ENCODE results near the gene GDPD2. TPM values are rescaled to one million over a fixed set of nuclear protein-coding genes. Genes with fewer than 3 reads are reported as not detected.
A peak's percentile ranks its signal among the peaks of the same experiment; 100 is the strongest.

Gene GDPD2
- polyA plus RNA-seq, 2 of the 4 experiments (the other 2 are of a cell fraction): 0.04 to 0.12 TPM

DNA sequence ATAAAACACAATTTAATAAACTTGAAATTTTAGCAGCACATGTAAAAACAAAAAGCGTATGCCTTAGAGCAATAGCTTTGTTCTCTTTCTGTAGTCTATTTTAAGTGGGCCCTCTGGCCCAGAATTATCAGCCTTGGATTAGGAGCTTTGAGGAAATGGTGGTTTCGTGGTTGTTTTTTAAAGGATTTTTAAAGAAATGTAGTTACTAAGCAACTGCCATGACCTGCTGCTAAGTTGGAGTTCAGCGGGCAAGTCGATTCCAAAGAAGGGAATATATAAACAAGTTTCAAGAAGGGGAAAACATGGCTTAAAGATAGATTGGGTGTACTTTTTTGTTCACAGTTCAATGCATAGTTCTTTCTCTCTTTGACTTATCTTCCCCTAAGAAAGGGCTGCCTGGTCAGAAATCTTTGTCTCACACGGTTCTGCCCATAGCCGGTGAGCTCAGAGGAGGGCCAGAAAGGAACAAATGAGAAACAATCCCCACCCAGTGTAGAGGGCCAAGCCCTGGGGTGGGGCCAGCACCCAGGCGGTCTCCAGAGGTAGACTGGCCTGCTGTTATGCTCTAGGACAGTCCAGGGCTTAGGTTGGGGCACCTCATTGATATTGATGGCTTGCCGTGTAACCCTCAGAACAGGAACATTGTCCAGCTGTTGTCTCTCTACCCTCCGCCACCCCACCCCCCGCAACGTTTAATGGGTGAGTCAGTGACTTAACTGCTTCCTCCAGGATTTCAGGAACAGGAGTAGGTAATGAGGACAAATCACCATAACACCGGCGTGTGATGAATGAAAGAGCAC lies 54.0 kb downstream of the GDPD2 start:
- ChIA-PET POLR2A (no interaction called here), CTCF (interaction anchor here (0.6 to 1.3 kb wide), 3 partner anchors 16 to 26 kb away, joined by 3 to 4 read pairs (median 3); no protein-coding TSS in a partner anchor)
- H3K4me3 ChIP-seq: 0 out of 3 replicates have a peak overlapping the region, but pooled peaks have one; percentile 11
- H3K4me1 ChIP-seq: peaks cover 46% of the 10 kb centered on the region
- 0 out of 2 replicates have a peak, but pooled peaks have one; percentile 24 for TF ChIP-seq MYC (IDR thresholded peaks at IDR 0.05; ENCODE audit: borderline replicate concordance, low read length)
- TF ChIP-seq FOSL2 (IDR thresholded peaks at IDR 0.05): no peak
- peak; percentile 16; the same call in 1 of the 2 replicates for TF ChIP-seq FOSL2 (CRISPR knock-in tag; IDR thresholded peaks at IDR 0.05)
- TF ChIP-seq RARB (CRISPR knock-in tag; IDR thresholded peaks at IDR 0.05): no peak
- TF ChIP-seq, protein P1, sequence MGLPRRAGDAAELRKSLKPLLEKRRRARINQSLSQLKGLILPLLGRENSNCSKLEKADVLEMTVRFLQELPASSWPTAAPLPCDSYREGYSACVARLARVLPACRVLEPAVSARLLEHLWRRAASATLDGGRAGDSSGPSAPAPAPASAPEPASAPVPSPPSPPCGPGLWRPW (IDR thresholded peaks at IDR 0.05): no peak
- no peak for TF ChIP-seq HOXA7 (CRISPR knock-in tag; IDR thresholded peaks at IDR 0.05)
- no peak for TF ChIP-seq NR3C1 (IDR thresholded peaks at IDR 0.05)
- peak; percentile 77 to 84; a peak in 5 of 6 replicates for ATAC-seq
- 28% methylated on average over 12 of the region's 13 CpGs for WGBS (ENCODE audit: missing lambda C conversion rate)
- DNase-seq (ENCODE audit: low read depth in 1 of 2, low spot score in 1 of 2): peak; percentile 28 to 53
- H3K4me2 ChIP-seq: peak overlapping the region; percentile 71
- peak overlapping the region; percentile 61 to 84 for H3K27ac ChIP-seq
- H3K9me3 ChIP-seq: no peaks in the 10 kb centered on the region
- no peak for FAIRE-seq

DNA sequence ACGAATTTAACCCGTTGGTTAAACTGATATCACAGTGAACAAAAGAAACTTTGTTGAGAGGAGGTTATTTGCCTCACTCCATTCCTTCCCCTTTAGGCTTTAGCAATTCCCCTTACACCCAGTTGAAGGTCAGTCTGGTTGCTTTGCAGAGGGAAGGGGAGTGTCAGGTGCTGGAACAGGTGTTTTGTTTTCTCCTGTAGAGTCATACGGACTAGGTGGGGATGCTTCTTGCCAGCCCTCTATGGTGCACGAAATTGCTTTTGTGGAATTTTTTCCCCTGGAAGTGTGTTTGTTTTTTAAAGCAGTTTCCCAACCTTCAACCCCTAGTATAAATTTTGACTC lies 54.6 kb downstream of the GDPD2 start:
- Histone ChIP-seq H3K4me3 (0 out of 3 replicates have a peak overlapping the region, but pooled peaks have one; percentile 11), H3K9me3 (no peaks in the 10 kb centered on the region), H3K4me2 (peak overlapping the region; percentile 71), H3K27ac (peak overlapping the region; percentile 61 to 84), H3K4me1 (peaks cover 46% of the 10 kb centered on the region)
- DNase-seq (ENCODE audit: low read depth in 1 of 2, low spot score in 1 of 2) (no peak), FAIRE-seq (no peak), ATAC-seq (peak in 1 of 2 experiments; percentile 19; a peak in 3 of 6 replicates)
- TF ChIP-seq, protein P2, sequence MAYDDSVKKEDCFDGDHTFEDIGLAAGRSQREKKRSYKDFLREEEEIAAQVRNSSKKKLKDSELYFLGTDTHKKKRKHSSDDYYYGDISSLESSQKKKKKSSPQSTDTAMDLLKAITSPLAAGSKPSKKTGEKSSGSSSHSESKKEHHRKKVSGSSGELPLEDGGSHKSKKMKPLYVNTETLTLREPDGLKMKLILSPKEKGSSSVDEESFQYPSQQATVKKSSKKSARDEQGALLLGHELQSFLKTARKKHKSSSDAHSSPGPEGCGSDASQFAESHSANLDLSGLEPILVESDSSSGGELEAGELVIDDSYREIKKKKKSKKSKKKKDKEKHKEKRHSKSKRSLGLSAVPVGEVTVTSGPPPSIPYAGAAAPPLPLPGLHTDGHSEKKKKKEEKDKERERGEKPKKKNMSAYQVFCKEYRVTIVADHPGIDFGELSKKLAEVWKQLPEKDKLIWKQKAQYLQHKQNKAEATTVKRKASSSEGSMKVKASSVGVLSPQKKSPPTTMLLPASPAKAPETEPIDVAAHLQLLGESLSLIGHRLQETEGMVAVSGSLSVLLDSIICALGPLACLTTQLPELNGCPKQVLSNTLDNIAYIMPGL (CRISPR knock-in tag; IDR thresholded peaks at IDR 0.05; ENCODE audit: borderline replicate concordance): no peak
- no peak for TF ChIP-seq CBX8 (IDR thresholded peaks at IDR 0.05)
- no peak for TF ChIP-seq SREBF2 (IDR thresholded peaks at IDR 0.05)
- no peak for TF ChIP-seq HEYL (CRISPR knock-in tag; IDR thresholded peaks at IDR 0.05)
- TF ChIP-seq, protein P3, sequence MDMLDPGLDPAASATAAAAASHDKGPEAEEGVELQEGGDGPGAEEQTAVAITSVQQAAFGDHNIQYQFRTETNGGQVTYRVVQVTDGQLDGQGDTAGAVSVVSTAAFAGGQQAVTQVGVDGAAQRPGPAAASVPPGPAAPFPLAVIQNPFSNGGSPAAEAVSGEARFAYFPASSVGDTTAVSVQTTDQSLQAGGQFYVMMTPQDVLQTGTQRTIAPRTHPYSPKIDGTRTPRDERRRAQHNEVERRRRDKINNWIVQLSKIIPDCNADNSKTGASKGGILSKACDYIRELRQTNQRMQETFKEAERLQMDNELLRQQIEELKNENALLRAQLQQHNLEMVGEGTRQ (IDR thresholded peaks at IDR 0.05): no peak
- TF ChIP-seq ESRRA (IDR thresholded peaks at IDR 0.05; ENCODE audit: borderline replicate concordance, low read length): no peak
- no peak for TF ChIP-seq BHLHE40 (IDR thresholded peaks at IDR 0.05; ENCODE audit: low read depth, low read length)
- TF ChIP-seq, protein P1 (IDR thresholded peaks at IDR 0.05): no peak
- no peak for TF ChIP-seq NFE2L2 (conservative IDR thresholded peaks at IDR 0.05; ENCODE audit: low read length)
- TF ChIP-seq, protein P4, sequence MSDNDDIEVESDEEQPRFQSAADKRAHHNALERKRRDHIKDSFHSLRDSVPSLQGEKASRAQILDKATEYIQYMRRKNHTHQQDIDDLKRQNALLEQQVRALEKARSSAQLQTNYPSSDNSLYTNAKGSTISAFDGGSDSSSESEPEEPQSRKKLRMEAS (IDR thresholded peaks at IDR 0.05): no peak
- TF ChIP-seq CEBPB (IDR thresholded peaks at IDR 0.05): no peak
- TF ChIP-seq JUN (IDR thresholded peaks at IDR 0.05): no peak
- TF ChIP-seq FOXS1 (CRISPR knock-in tag; IDR thresholded peaks at IDR 0.05): no peak
- TF ChIP-seq ZC3H11A (IDR thresholded peaks at IDR 0.05): no peak
- TF ChIP-seq RFX5 (IDR thresholded peaks at IDR 0.05): no peak
- TF ChIP-seq EHMT2 (IDR thresholded peaks at IDR 0.05; ENCODE audit: low read depth): no peak
- ChIA-PET CTCF (interaction anchor here (0.6 to 1.3 kb wide), 3 partner anchors 9 to 26 kb away, joined by 3 to 4 read pairs (median 3); no protein-coding TSS in a partner anchor), POLR2A (no interaction called here)
- WGBS (ENCODE audit: missing lambda C conversion rate): 16% methylated on average over 4 of the region's 4 CpGs

Data from A549 (cell line).